OCI-LY3 (cell line): ENCODE results near the gene APOBEC3F.

Experiments
- H2AFZ ChIP-seq: fragments of 200-600, 300-600 bp; shearing (Covaris generic); 2 replicates; pipeline ENCODE4 v1.6.0; 2014; ENCODE audit warnings: antibody characterized with exemption, low read depth, low read length
- H3K27ac ChIP-seq: fragments of 200-600, 300-600 bp; sonication (generic); 2 replicates; pipeline ENCODE4 v1.5.1; 2014; ENCODE audit warnings: mild to moderate bottlenecking, low read length, moderate library complexity, mixed read lengths
- H3K27me3 ChIP-seq: fragments of 200-600, 300-600 bp; sonication (generic); 2 replicates; pipeline ENCODE4 v1.6.1; 2014; ENCODE audit warnings: low read depth, low read length, mixed read lengths
- H3K36me3 ChIP-seq: fragments of 200-600, 300-600 bp; sonication (generic); replicated peaks from 2 replicates; pipeline ENCODE3; 2014; ENCODE audit warnings: low read depth, low read length, mixed read lengths
- H3K4me1 ChIP-seq: fragments of 300-600, 200-600 bp; sonication (generic); 2 replicates; pipeline ENCODE4 v1.6.1; 2014; ENCODE audit warnings: low read length, mixed read lengths
- H3K4me2 ChIP-seq: fragments of 200-600, 300-600 bp; sonication (generic); 2 replicates; pipeline ENCODE4 v1.6.1; 2014; ENCODE audit warnings: low read length, mixed read lengths
- H3K4me3 ChIP-seq: fragments of 300-600, 200-600 bp; sonication (generic); 2 replicates; pipeline ENCODE4 v1.5.1; 2014; ENCODE audit warnings: antibody characterized with exemption, mild to moderate bottlenecking, low read length, moderate library complexity
- H3K79me2 ChIP-seq: fragments of 300-600, 200-600 bp; shearing (Covaris generic); 2 replicates; pipeline ENCODE4 v1.6.1; 2014; ENCODE audit warnings: mild to moderate bottlenecking, low read length, mixed read lengths
- H3K9ac ChIP-seq: fragments of 300-600, 200-600 bp; shearing (Covaris generic); 2 replicates; pipeline ENCODE4 v1.6.0; 2014; ENCODE audit warnings: mild to moderate bottlenecking, low read length, moderate library complexity
- H3K9me3 ChIP-seq: fragments of 200-600, 300-600 bp; shearing (Covaris generic); 2 replicates; pipeline ENCODE4 v1.6.1; 2014; ENCODE audit warnings: low read length, mixed read lengths; ENCODE audit not compliant: insufficient read depth
- H4K20me1 ChIP-seq: fragments of 200-600, 300-600 bp; sonication (generic); 2 replicates; pipeline ENCODE4 v1.6.1; 2016; ENCODE audit warnings: low read length, mixed read lengths; ENCODE audit not compliant: insufficient read depth
- EZH2phosphoT487 ChIP-seq: fragments of 200-600 bp; shearing (Covaris generic); IDR thresholded peaks from 2 replicates; pipeline ENCODE4 v1.6.1; 2018; ENCODE audit warnings: antibody characterized with exemption, mixed run types, low read depth
- TF ChIP-seq, protein P1 (sequence below): fragments of 200-600, 300-600 bp; sonication (generic); IDR thresholded peaks from 2 replicates; pipeline ENCODE4 v1.5.1; 2014; ENCODE audit warnings: antibody characterized with exemption, low read length, low read depth

Gene APOBEC3F

DNA sequence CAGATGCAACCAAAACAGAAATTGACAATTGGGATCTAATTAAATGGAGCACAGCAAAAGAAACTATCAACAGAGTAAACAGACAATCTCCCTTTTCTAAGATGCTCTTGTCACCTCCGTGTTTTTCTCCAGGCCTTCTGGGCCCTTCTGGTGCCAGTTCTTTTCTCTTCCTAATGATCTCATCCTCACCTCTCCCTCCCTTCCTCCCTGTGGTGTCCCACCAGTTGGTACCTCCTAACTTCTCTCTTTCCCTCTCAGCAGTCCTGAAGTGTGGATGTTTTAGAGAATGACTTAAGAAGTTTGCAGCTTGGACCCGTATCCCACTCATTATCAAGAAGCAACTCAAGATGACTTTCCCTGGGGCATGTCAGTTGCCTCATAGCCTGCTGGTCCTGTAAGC is 62.8 kb downstream of the APOBEC3F start:
- no peaks in the 10 kb centered on the region for H3K79me2 ChIP-seq
- H3K36me3 ChIP-seq, result no peaks in the 10 kb centered on the region
- H3K4me2 ChIP-seq, result no peak overlapping the region
- H3K27ac ChIP-seq, result no peak overlapping the region
- H3K4me3 ChIP-seq, result no peak overlapping the region
- no peaks in the 10 kb centered on the region for H3K9me3 ChIP-seq
- no peak for TF ChIP-seq EZH2phosphoT487
- TF ChIP-seq, protein P1, sequence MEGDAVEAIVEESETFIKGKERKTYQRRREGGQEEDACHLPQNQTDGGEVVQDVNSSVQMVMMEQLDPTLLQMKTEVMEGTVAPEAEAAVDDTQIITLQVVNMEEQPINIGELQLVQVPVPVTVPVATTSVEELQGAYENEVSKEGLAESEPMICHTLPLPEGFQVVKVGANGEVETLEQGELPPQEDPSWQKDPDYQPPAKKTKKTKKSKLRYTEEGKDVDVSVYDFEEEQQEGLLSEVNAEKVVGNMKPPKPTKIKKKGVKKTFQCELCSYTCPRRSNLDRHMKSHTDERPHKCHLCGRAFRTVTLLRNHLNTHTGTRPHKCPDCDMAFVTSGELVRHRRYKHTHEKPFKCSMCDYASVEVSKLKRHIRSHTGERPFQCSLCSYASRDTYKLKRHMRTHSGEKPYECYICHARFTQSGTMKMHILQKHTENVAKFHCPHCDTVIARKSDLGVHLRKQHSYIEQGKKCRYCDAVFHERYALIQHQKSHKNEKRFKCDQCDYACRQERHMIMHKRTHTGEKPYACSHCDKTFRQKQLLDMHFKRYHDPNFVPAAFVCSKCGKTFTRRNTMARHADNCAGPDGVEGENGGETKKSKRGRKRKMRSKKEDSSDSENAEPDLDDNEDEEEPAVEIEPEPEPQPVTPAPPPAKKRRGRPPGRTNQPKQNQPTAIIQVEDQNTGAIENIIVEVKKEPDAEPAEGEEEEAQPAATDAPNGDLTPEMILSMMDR, result no peak
- no peaks in the 10 kb centered on the region for H3K27me3 ChIP-seq
- no peaks in the 10 kb centered on the region for H4K20me1 ChIP-seq
- peaks cover 27% of the 10 kb centered on the region for H3K4me1 ChIP-seq
- no peak overlapping the region for H2AFZ ChIP-seq
- no peak overlapping the region for H3K9ac ChIP-seq
